OCI-LY1 (cell line): ENCODE measurements around the gene TOR3A.

Source experiments
- EZH2 ChIP-seq: fragments of 200-600 bp; sonication (generic), shearing (Covaris generic); IDR thresholded peaks from 2 replicates; pipeline ENCODE4 v1.8.0; 2017; ENCODE audit warnings: borderline replicate concordance, mixed run types, mild to moderate bottlenecking, antibody characterized with exemption, low read length, moderate library complexity, mixed read lengths
- TF ChIP-seq, protein P1 (sequence below): fragments of 200-600 bp; sonication (generic), shearing (Covaris generic); IDR thresholded peaks from 2 replicates; pipeline ENCODE4 v1.5.1; 2017; ENCODE audit warnings: mild to moderate bottlenecking, antibody characterized with exemption, low read length, moderate library complexity, mixed read lengths

- TF ChIP-seq, protein P1, sequence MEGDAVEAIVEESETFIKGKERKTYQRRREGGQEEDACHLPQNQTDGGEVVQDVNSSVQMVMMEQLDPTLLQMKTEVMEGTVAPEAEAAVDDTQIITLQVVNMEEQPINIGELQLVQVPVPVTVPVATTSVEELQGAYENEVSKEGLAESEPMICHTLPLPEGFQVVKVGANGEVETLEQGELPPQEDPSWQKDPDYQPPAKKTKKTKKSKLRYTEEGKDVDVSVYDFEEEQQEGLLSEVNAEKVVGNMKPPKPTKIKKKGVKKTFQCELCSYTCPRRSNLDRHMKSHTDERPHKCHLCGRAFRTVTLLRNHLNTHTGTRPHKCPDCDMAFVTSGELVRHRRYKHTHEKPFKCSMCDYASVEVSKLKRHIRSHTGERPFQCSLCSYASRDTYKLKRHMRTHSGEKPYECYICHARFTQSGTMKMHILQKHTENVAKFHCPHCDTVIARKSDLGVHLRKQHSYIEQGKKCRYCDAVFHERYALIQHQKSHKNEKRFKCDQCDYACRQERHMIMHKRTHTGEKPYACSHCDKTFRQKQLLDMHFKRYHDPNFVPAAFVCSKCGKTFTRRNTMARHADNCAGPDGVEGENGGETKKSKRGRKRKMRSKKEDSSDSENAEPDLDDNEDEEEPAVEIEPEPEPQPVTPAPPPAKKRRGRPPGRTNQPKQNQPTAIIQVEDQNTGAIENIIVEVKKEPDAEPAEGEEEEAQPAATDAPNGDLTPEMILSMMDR = no peak
- no peak for TF ChIP-seq EZH2
Measured at GRCh38 chr1:179145521-179145920, 63.7 kb downstream of the TOR3A start.
